H1 (cell line): ENCODE data around the gene ITGA11. TPM values are rescaled to one million over a fixed set of nuclear protein-coding genes. Genes with fewer than 3 reads are reported as not detected.

Experiments used
- SP1 ChIP-seq: IDR thresholded peaks from 2 replicates; pipeline ENCODE4 v1.6.1; 2011; ENCODE audit warnings: low read depth, low read length
- polyA plus RNA-seq, 7 experiments: library from polyadenylated mRNA; depleted of rRNA in 3 of 7; stranded (reverse) in 5 of 7; unstranded in 2 of 7; fragments of >200 nt in 5 of 7; fragments of 200-250 nt in 2 of 7; gene quantifications; 1 replicate in 5 of 7; 2 replicates in 1 of 7; 4 replicates in 1 of 7; pipeline versions ENCODE4 v1.2.1 to v1.2.3, GENCODE V29; 2011 to 2013; ENCODE audit warnings: missing spikeins in 2 of 7, mixed read lengths in 2 of 7
- total RNA-seq: library from RNA; stranded (reverse); fragmentation: NEBNext Ultra II Directional; extraction: Animal tissue kit (Norgen Biotek cat#: 25700); gene quantifications from 2 replicates; pipeline ENCODE4 v1.2.1, GENCODE V29; 2021
- TF ChIP-seq, protein P1 (sequence below): fragments of 300-600 bp; sonication (generic); IDR thresholded peaks from 2 replicates; pipeline ENCODE4 v1.7.1; 2012; ENCODE audit warnings: low read length, moderate library complexity, mild to moderate bottlenecking, inconsistent platforms; ENCODE audit not compliant: insufficient replicate concordance

ITGA11 gene
- total and polyA plus RNA-seq, 2 of the 8 experiments (the other 6 are each of a cell fraction or from before 2014, with no cell fraction given) = 0.05 to 0.06 TPM

DNA sequence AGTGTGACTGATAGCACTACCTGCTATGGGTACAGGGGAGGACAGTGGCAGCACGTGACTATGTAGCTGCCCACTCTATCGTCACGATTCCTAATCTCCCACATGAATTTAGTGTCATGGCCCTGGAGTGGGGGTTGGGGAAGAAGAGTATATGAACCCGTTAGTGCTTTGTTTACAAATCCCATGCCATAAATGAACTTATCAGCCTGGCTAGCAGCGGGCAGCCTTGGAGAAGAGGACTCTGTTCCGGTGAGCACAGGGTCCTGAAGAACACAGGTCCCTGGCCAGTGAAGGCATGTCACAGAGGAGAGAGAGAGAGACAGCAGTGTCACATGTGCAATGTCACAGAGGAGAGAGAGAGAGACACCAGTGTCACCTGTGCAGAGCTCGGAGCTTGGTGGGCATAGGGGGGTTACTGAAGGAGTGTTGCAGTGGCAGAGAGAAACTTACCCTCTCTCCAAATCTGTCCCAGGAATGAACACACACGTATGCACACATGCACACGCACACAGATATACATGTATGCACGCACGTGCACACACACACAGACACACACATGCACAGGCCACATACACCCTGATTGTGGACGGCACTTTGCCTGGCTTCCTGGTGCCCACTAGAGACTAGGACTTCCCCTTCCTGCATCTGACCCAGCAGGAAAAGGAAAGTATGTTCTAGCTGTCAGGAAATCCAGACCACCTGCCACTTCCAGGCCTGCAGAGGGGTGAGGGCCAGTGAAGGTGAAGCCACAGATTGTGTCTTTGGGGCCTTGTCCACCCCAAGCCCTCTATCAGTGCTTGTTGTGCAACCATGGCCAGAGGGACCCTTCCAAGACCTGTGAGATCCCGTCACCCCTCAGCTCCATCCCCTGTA, 26.3 kb downstream of the ITGA11 start (continued):
- TF ChIP-seq, protein P1, sequence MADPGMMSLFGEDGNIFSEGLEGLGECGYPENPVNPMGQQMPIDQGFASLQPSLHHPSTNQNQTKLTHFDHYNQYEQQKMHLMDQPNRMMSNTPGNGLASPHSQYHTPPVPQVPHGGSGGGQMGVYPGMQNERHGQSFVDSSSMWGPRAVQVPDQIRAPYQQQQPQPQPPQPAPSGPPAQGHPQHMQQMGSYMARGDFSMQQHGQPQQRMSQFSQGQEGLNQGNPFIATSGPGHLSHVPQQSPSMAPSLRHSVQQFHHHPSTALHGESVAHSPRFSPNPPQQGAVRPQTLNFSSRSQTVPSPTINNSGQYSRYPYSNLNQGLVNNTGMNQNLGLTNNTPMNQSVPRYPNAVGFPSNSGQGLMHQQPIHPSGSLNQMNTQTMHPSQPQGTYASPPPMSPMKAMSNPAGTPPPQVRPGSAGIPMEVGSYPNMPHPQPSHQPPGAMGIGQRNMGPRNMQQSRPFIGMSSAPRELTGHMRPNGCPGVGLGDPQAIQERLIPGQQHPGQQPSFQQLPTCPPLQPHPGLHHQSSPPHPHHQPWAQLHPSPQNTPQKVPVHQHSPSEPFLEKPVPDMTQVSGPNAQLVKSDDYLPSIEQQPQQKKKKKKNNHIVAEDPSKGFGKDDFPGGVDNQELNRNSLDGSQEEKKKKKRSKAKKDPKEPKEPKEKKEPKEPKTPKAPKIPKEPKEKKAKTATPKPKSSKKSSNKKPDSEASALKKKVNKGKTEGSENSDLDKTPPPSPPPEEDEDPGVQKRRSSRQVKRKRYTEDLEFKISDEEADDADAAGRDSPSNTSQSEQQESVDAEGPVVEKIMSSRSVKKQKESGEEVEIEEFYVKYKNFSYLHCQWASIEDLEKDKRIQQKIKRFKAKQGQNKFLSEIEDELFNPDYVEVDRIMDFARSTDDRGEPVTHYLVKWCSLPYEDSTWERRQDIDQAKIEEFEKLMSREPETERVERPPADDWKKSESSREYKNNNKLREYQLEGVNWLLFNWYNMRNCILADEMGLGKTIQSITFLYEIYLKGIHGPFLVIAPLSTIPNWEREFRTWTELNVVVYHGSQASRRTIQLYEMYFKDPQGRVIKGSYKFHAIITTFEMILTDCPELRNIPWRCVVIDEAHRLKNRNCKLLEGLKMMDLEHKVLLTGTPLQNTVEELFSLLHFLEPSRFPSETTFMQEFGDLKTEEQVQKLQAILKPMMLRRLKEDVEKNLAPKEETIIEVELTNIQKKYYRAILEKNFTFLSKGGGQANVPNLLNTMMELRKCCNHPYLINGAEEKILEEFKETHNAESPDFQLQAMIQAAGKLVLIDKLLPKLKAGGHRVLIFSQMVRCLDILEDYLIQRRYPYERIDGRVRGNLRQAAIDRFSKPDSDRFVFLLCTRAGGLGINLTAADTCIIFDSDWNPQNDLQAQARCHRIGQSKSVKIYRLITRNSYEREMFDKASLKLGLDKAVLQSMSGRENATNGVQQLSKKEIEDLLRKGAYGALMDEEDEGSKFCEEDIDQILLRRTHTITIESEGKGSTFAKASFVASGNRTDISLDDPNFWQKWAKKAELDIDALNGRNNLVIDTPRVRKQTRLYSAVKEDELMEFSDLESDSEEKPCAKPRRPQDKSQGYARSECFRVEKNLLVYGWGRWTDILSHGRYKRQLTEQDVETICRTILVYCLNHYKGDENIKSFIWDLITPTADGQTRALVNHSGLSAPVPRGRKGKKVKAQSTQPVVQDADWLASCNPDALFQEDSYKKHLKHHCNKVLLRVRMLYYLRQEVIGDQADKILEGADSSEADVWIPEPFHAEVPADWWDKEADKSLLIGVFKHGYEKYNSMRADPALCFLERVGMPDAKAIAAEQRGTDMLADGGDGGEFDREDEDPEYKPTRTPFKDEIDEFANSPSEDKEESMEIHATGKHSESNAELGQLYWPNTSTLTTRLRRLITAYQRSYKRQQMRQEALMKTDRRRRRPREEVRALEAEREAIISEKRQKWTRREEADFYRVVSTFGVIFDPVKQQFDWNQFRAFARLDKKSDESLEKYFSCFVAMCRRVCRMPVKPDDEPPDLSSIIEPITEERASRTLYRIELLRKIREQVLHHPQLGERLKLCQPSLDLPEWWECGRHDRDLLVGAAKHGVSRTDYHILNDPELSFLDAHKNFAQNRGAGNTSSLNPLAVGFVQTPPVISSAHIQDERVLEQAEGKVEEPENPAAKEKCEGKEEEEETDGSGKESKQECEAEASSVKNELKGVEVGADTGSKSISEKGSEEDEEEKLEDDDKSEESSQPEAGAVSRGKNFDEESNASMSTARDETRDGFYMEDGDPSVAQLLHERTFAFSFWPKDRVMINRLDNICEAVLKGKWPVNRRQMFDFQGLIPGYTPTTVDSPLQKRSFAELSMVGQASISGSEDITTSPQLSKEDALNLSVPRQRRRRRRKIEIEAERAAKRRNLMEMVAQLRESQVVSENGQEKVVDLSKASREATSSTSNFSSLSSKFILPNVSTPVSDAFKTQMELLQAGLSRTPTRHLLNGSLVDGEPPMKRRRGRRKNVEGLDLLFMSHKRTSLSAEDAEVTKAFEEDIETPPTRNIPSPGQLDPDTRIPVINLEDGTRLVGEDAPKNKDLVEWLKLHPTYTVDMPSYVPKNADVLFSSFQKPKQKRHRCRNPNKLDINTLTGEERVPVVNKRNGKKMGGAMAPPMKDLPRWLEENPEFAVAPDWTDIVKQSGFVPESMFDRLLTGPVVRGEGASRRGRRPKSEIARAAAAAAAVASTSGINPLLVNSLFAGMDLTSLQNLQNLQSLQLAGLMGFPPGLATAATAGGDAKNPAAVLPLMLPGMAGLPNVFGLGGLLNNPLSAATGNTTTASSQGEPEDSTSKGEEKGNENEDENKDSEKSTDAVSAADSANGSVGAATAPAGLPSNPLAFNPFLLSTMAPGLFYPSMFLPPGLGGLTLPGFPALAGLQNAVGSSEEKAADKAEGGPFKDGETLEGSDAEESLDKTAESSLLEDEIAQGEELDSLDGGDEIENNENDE = no peak
- no peak for TF ChIP-seq SP1
